ENCODE data around the gene ADAM12.

Gene ADAM12

DNA sequence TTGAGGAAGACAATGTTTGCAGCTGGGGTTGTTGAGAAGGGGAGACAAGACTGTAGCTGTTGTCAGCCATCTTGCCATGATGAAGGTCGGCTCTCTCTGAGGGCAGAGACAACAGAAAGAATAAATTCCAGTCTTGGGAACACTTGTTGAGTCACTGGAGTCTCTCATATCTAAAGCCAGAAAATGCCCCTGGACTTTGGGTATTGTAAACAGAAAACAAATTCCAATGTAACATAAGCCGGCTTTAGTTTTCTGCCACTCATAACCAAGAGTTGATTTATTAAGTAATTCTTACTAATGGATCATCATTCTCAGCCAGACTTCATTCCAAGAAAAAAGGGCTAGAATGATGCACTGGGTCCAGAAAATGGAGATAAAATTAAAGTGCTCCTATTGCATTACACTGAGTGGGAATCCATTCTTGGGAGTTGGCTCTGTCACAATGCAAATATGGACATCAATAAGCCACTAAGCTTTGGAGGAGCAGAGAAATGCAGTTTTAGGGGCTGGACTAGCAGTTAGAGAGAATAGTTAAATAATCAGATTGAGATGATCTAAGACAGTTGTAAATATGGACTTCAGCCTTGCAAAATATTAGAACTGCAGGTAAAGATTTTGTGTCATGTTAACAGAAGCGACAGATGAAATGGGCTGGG lies 78.9 kb downstream of the ADAM12 start:
- no peak for DNase-seq

DNA sequence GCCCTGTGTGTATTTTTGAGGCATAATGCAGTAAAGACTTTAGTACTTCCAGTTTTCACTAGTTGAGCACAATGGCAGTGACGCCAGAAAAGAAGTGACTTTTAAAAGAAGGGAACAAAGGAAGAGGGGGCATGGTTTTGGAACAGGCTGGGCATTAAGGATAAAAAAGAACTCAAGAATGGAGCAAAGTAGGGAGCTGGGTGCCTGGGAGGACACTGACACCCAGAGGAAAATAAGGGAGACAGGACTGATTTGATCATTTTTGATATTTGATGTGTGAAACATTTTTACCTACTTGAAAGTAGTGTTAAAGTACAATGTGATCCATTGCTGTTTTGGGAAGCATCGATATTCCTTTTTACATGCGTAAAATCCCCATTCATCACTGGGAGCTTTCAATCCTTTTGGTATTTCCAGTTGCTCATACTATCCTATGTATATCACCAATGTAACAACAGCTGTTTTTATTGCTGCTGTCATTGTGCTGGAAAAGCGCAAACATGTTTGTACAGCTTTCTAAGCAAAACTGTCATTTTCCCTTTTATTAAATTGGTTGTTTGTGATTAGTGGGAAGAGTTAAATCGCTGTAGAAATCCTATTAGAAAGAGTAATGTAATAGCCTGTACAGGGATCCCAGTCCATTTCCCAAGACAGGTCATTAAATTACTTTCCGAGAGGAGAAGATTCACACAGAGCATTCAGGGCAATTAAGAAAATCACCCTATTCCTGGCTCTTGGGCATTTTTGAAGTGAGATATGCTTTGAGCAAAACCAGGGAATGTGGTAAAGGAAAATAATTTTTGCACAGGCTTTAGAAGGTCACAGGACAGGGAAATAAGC lies 85.2 kb downstream of the ADAM12 start:
- no peak for DNase-seq

DNA sequence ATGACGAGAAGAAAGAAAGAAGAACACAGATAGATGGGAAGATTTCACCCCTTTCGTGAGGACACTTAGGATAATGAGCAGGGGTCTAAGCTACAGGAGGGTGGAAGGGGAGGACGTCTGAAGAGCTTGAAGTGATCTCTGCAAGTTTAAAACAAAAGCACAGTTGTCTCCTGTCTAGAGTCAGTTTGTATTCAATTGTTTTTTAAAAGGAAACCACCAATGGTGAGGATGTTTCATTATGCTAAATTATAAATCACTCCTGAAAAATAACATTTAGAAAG lies 85.9 kb downstream of the ADAM12 start:
- no peak for DNase-seq

DNA sequence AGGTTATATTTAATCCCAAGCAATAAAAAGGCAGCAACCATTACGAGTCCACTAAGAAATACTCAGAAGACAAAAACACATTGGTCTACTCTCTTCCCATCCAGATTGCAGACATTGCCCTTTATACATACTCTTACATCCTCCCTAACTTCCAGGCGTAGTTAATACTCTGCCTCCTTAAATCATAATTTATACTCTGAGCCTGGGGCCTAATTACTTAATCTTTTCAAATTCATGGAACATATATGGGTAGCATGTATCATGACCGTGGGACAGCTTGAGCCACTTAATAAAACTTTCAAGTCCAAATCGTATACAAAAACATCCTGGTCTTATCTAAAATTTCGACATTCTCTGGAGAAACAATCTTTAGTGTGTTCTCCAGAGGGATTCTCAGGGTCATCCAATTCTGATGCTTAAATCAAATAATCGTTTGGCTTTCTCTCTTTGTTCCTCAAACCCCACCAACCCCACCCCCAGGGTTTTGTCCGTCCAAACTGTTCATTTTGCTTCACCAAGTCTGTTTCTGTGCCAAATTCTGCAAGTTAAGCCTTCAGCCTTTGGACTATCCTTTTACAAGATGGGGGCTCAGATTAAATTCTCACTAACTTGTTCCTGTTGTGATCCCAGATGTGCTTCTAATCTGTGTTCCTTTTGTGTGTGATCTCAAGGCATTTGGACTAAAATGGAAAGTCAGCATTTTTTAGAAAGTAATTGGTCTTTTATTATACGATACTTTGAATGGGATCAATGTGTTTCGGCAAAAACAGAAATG lies 86.4 kb downstream of the ADAM12 start:
- DNase-seq: no peak

DNA sequence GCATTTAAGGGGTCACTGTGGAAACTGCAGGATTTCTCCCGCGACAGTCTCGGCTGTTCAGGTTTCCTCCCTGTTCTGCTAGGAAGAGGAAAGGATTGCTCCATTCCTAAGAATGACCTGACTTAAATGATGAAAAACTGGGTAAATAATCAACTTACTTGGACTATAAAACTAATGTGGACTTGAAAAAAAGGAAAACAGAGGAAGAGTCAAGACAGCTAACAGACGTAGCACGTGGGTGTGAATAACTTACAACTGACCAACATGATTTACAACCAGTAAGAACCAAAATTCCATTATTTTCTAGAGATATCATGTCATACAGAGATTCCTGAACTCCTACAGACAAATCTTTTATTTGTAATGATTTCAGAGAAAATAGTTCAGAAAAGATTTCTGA lies 93.8 kb downstream of the ADAM12 start:
- DNase-seq: no peak

DNA sequence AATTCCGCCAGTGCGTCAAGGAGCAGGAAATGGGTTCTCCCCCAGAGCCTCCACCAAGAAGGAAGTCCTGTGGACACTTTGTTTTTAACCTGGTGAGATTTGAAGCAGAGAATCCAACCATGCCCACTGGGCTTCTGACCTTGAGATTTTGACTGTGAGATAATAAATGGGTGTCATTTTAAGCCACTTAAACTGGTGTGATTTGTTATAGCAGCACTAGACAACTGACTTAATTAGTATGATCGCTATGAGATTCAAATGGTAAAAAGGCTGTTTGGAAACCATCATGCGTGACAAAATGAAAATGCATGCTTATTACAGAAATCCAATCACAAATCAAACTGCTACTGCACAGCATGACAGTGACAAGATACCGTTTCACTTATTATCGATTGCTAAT lies 98.0 kb downstream of the ADAM12 start:
- no peak for DNase-seq

DNA sequence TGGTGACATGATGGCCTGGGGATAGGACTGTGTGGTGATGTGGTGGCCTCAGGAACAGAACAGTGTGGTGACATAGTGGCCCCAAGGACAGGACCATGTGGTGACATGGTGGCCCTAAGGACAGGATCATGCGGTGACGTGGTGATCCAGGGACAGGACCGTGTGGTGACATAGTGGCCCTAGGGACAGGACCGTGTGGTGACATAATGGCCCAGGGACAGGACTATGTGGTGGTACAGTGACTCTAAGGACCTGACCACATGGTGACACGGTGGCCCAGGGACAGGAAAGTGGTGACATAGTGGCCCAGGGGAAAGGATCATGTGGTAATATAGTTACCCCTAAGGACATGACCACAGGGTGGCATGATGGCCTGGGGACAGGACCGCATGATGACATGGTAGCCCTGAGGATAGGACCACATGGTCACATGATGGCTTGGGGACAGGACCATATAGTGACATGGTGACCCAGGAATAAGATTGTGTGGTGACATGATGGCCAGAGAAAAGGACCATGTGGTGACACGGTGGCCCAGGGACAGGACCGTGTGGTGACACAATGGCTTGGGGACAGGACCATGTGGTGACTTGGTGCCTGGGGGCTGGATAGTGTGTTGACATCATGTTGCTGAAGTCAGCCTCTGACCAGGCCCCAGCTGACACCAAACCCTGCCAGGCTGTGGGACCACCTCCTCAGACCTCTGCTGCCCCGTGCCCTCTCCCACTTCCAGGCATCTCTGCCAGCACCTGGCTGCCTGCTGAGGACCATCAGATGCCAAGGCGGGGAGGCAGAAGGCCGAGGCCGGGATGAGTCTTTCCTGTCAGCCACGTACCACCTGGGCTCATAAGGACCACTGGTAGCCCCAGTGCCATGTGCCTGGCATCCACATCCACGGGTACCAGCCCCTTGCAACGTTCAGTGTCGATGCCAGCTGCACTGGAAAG lies 99.5 kb downstream of the ADAM12 start:
- DNase-seq: no peak

DNA sequence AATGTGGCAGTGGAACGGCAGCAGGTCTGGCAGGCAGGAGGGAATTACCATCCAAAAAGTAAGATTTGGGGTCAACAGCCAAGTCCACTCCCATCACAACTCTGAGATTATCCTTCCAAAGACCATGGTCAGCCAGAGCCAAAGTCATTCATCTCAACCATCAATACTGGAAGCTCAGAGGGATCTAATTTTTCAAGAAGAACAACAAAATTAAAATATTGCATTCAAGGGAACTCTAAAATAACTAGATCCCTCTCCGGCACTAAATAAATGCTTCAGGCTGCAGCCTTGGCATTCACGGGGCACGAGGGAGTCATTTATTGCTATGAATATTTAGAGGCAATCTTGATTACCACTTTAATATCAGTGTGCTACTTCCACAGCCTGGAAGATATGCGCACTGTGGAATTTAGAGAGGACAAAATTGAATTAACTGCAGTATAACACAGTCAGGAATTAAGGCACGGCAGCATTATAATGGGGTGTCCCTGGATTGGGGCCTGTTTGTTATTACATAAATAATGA lies 102.0 kb downstream of the ADAM12 start:
- DNase-seq: no peak

DNA sequence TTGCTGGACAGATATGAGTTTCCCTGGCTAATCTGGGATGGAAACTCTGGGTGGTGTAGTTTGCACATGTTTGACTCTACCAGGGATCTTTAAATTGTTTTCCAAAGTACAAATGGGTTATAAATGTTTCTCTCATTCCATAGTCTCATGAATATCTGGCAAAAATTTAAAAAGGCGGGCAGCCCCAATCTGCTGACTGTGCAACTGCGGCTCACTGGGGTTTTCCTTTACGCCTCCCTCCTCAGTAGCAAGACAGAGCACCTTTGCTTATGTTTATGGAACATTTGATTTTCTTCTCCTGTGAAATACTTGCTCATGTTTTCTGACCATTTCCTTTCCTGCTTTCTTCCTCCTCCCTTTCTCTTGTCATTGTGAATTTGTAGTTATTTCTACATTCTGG lies 105.0 kb downstream of the ADAM12 start:
- no peak for DNase-seq

DNA sequence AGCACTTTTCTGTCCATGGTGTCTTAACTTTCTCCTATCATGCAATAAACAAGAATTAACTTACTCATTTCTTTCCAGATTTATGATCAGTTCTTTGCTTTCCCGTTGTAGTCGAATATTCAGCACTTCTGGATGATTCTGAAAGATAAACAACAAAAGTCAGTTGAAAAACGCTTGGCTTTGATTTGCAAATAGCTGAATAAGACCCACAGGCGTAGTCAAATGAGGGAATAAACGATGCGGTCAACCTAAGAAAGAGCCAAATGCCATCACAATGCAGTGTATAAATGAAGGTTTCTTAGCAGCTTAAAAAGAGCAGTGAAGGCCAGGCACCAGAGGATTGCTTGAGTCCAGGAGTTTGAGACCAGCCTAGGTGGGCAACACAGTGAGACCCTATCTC lies 109.4 kb downstream of the ADAM12 start:
- DNase-seq: no peak

DNA sequence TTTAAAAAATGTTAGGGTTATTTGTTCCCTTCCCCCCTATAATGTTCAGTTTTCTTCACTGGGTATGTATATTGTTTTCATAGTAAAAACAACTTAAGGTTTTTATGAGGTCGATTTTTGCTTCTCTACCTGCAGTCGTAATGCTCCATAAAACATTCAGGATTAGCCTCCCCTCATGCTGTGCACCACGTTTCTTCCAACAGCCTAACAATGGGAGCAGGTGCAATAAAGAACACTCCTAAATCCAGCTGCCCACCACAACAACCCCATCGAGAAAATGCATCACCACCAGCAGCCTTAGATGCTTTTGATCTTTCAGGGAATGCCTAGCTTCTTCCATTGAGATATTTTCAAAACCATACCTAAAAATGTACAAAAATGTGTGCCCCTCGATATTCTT lies 111.1 kb downstream of the ADAM12 start:
- no peak for DNase-seq

DNA sequence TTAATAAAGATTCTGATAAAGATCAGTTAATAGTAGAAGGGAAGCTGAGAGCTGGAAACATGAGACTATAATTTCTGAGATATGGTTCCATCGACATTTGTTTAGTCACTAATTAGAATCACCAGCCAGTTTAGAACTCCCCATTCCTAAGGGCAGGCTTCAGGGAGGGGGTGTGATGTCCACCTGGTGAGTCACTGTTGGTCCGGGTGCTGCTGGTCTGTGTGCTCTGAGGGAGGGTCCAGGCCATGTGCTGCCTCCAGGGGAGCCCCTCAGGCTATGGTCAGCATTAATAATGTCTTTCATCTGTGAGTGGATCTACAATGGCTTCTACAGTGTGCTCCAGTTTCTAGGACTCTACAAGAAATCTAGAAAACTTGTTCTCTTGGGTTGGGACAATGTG lies 115.8 kb downstream of the ADAM12 start:
- DNase-seq: no peak

DNA sequence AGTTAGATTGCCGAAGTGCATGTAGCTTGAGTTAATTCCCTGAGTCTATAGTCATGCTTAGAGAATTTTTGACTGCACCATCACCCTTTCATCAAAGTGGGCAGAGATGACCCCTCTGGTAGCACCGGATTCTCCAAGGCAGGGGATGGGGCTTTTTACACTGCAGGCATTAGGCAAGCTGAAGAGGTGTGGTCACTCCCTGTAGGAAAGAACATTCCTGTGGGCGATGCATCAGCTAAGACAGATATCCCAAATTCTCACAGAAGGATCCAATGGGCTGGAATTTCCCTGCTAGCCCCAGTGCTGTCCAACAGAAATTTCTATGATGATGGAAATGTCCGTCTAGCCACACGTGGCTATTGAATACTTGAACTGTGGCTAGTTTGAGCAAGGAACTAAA lies 118.2 kb downstream of the ADAM12 start:
- no peak for DNase-seq

DNA sequence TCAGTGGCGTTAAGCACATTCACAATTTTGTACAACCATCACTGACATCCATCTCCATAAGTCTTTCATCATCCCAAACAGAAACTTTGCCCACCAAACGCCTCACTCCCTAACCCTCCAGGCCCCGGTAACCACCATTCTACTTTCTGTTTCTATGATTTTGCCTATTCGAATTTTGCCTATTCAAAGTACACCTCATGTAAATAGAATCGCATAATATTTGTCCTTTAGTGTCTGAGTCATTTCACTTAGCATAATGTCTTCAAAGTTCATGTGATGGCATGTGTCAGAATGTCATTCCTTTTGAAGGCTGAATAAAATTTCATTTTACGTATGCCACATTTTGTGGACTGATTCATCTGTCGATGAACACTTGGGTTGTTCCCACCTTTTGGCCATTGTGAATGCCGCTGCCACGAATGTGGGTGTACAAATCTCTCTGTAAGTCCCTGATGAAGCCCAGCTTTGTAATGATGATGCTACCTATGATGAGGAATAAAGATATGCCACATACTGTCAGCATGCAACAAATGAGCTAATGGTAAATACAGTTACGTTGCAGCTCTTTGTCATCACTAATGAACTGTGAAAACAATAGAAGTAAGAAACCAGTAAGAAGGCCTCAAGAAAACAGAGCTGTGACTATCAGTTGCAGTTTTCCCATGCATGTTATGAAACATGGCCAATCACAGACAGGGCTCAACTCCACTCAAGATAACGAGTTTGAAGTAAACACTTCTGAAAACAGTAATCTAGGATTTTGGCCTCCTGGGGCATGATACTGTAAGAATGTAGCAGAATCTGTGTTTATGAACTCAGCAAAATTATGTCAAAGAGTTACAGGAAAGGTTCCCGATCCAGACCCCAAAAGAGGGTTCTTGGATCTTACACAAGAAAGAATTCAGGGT lies 120.0 kb downstream of the ADAM12 start:
- no peak for DNase-seq

DNA sequence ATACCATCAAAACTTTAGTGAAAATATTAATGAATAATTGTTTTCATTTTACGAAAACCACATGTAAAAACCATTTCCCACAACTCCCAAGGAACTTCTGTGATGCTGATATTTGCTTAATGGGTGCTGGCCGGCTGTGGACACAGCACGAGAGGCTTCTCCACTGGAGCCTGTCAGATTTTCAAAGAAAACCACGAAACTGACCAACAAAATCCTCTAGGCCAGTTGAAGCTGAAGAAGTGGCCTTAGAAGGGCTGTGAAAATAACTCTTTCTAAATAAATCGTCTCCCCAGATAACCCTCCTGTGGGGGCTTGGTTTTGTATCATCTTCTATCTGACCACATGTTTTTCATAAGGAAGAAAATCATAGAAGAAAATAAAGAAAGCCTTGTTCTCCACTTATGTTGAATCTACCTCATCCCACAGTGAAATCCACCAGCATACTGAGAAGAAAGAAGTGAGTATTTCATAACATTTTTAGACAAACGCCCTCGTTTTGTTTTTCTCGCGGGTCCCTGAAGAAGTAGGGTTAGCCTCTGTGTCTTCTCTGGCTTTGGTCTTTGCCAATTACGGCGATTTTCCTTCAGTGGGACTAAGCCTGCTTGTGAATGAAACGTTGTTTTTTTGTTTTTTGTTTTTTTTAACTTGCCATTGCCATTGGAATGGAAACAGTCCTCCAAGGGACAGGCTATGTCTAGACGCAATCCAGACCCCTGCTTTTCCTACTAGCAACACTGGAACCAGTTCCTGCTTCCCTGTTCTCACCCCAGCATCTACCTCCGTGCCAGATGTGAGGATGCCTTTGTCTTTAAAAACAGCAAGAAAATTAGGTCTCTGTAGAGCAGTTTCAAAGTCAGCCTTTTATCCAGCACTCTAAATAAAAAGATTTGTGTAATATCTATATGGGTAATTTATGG lies 123.9 kb downstream of the ADAM12 start:
- no peak for DNase-seq

DNA sequence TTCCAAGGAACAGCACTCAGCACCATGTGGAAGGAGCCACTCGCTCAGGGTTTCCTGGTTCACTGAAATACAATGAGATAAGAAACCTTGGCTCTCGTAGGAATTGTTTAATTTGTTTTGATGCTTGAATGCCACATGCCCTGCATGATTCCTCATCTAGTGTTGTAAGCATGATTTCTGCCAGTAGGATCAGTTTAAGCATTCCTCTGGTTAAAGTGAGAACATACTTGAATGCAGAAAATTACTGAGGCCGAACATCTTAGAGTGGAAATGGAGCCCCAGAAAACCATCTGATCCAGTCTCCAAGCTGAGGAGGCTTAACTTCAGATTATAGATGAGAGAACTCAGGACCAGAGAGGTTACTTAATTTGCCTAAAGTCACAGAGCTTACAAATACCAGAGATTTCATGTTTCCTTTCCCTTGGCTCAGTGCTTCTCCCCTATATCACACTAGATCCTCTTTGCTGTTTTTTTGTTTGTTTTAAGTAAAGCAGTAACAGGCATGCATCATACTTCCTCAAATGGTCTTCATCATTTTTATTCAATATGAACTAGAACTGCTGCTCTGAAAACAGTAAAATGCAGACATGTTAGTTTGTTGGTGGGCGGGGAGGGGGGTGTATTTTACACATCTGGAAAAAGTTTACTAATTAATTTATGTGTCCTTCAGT lies 125.1 kb downstream of the ADAM12 start:
- no peak for DNase-seq

DNA sequence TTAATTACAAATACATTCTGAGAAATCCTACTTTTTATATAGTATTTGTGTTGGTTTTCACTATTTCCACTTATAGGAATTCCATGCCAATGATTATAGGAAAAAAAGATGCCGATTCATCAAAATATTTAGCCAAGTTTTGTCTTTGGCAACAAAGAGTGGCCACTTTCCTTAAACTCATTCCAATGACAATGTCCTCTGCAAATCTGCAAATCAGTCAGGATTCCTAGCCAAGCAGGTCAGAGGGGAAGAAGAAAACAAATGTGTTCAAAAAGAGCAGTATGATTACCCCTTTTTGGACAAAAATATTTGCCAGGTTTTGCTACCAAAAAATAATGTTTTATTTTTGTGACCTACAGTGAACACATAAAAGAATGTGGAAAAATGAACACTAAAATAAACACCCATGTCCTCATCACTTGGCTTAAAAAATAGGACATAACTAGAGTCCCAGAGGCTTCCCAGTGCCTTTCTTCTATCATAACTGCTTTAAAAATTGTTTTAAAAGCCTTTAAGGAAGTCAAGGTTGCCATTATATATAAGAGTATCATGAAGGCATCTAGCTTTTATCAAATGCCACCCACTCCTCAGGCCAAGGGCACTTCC lies 125.9 kb downstream of the ADAM12 start:
- DNase-seq: no peak

DNA sequence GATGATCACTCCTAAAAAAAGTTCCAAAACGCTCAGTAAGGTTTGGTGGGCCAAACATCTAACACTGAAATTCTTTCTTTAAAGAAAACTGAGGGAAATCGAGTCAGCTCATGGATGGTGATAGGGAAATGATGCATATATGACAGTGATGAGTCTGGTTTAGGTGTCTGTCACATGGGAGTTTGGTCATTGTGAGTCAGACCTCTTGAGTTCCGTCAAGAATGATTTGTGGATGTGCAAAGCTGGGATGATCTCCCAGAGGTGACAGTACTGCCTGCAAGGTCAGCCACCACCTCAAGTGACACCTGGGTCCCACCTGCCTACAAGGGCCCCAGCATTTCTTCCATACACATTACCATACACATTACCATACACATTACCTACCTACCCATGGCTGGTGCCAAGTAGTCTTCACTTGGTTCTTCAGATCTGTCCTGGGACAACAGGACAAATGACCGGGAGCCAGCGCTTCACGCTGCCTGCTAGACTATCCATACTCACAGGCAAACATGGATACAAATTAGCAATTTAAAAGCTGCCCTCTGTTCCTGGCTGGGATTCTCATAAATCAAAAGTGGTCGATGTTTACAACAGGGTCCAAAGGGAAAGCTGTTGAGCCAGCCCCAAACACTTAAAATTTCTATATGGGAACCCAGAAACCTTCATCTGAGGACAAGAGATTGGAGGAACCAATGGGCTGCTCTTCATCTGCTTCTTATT lies 128.4 kb downstream of the ADAM12 start:
- DNase-seq: no peak

DNA sequence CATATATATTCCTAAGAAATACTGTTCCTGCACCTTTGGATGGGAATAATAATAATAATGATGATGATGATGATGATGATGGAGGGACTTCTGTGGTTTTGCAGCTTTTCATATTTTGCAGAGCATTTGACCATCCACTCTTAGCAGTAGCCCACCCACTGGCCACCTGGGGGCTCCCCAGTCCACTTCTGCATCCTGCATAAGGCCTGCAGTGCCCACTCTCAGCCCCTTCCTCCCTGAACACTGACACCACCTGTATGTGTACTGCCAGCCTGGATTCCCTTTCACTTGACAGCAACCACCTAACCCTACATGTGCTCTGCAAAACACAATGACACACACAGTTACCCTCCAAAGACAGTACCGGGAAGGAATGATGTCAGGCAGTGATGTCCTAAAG lies 131.4 kb downstream of the ADAM12 start:
- no peak for DNase-seq

Measured in CD4-positive, alpha-beta T cell treated with Interferon alpha-2 for 1 hour (primary cell).